Heart right ventricle (tissue), 16 donors: ENCODE measurements around the gene ITGBL1. TPM values are rescaled to one million over a fixed set of nuclear protein-coding genes. Genes with fewer than 3 reads are reported as not detected.

Source experiments
- ATAC-seq, 8 donors: fragments of 200-7000 bp; cut with Tn5 transposase; one replicate each; pipeline ENCODE4 v1.9.1; 2020; ENCODE audit warnings: mild to moderate bottlenecking in 8 of 8, moderate library complexity in 8 of 8, moderate number of reproducible peaks in 1 of 8
- DNase-seq, 2 donors: peaks; one replicate each; pipeline ENCODE4 v3.0.0-alpha.2; 2020
- H3K27ac ChIP-seq, 10 donors: fragments of 200-600 bp; sonication (generic) in 2 of 10; one replicate each; pipeline versions ENCODE4 v1.5.0 to v1.8.0; 2020 to 2022; ENCODE audit warnings: mild to moderate bottlenecking in 3 of 10
- H3K27me3 ChIP-seq, 7 donors: fragments of 200-600 bp; one replicate each; pipeline ENCODE4 v1.8.0; 2021 to 2022; ENCODE audit warnings: mild to moderate bottlenecking in 2 of 7
- H3K36me3 ChIP-seq, 9 donors: fragments of 200-600 bp; sonication (generic) in 1 of 9; one replicate each; pipeline versions ENCODE4 v1.5.0 to v1.8.0; 2020 to 2022; ENCODE audit warnings: mild to moderate bottlenecking in 2 of 9
- H3K4me1 ChIP-seq, 9 donors: fragments of 200-600 bp; sonication (generic) in 1 of 9; one replicate each; pipeline versions ENCODE4 v1.5.0 to v1.8.0; 2020 to 2022; ENCODE audit warnings: mild to moderate bottlenecking in 4 of 9
- H3K4me3 ChIP-seq, 10 donors: fragments of 200-600 bp; sonication (generic) in 2 of 10; one replicate each; pipeline versions ENCODE4 v1.5.0 to v1.8.0; 2020 to 2022; ENCODE audit warnings: mild to moderate bottlenecking in 7 of 10, moderate library complexity in 2 of 10
- H3K9me3 ChIP-seq, 11 donors: fragments of 200-600 bp in 10 of 11; sonication (generic) in 2 of 11; one replicate each; pipeline versions ENCODE4 v1.5.0 to v1.8.0; 2013 to 2022; ENCODE audit warnings: mild to moderate bottlenecking in 2 of 11, control low read depth in 1 of 11, moderate library complexity in 1 of 11
- WGBS, 2 donors: extraction: QIAGEN DNeasy Blood & Tissue Kit; methylation state at CpG; one replicate each; pipeline ENCODE4 v1.1.7; 2013; ENCODE audit warnings: inconsistent platforms in 1 of 2; 5-methylcytosine and 5-hydroxymethylcytosine counted together
- intact Hi-C, 10 donors: fragments of 100-400 bp; cut with DNase I; formaldehyde crosslinking; loops; one replicate each; pipeline versions ENCODE4 v1.11.1 to v1.14.2; 2022
- polyA plus RNA-seq, 2 donors: library from polyadenylated mRNA; stranded (reverse); fragments of 200-250 nt; gene quantifications; one replicate each; pipeline ENCODE4 v1.2.3, GENCODE V29; 2013
- total RNA-seq, 10 donors: library from RNA; stranded (reverse); fragmentation: NEBNext Ultra II Directional in 3 of 10; extraction: Animal tissue kit (Norgen Biotek cat#: 25700) in 3 of 10; gene quantifications; one replicate each; pipeline versions ENCODE4 v1.2.1 to v1.2.4, GENCODE V29; 2021 to 2023
- TF ChIP-seq, protein P1 (sequence below), 9 donors: fragments of 200-600 bp; sonication (generic) in 2 of 9; IDR thresholded peaks; one replicate each; pipeline versions ENCODE4 v1.5.0 to v1.8.0; 2021 to 2022; ENCODE audit warnings: antibody characterized with exemption in 9 of 9, mild to moderate bottlenecking in 5 of 9, moderate library complexity in 1 of 9
- donor health status: Arrhythmogenic right ventricular cardiomyopathy.
- donor health status: ischemic (EF 13 %, LVEDD 7.1; RV severe dilation, severe dysfunction).
- donor health status: healthy with polysubstance abuse.
- donor health status: DM: no; HTN: yes; CAD: no.
- donor health status: DM: no; HTN: no; CAD: no.
- donor health status: ischemic (EF 25% LVEDD 6.9; RV normal size, moderate dysfunction).
- donor health status: ischemic (EF 25% LVEDD 5.7; RV mildly dilated, moderate dysfunction).
- donor health status: healthy.
- donor health status: DM: yes; HTN: yes; CAD: no.
- donor health status: Ischemic cardiomyopathy.
- donor health status: ischemic (EF 35%, LVEDD 5.7; RV mildly dilated, moderate dysfunction).
- donor health status: nonischemic (EF 11% LVEDD 7.7; RV severe dilation, severe dysfunction).
- donor health status: DM: yes; HTN: yes; CAD: no.
- donor health status: PGD.
- donor health status: ischemic (EF 29% LVEDD 5.4; RV normal size, mild dysfunction).
- donor health status: nonischemic (EF 23%, LVEDD 6.1; RV moderate dilation, normal function).

The ITGBL1 gene
- total and polyA plus RNA-seq, 12 donors: 0.78 to 11.9 (median 4.3) TPM

DNA sequence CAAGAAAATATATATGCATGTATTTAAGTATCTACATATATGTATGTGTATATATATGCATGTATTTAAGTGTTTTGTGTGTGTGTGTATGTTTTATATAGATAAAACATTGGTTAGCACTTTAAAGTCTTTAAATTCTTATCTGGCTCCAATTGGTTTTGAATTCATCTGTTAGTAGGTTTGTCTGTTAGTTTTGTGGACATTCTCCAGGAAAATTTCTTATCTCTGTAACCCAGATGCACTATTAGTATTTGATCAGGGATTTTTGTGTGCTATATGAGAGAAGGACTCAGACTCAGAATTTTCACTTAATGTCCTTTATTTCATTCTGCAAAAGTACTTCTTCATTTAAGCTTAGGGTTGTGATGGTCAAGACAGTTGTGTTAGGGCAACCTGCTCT, 103.1 kb downstream of the ITGBL1 start:
- Histone ChIP-seq H3K4me3 (no peak overlapping the region), H3K27me3 (no peaks in the 10 kb centered on the region), H3K36me3 (no peaks in the 10 kb centered on the region), H3K9me3 (no peaks in the 10 kb centered on the region), H3K4me1 (no peaks in the 10 kb centered on the region), H3K27ac (no peak overlapping the region)
- DNase-seq (no peak), ATAC-seq (no peak)
- TF ChIP-seq, protein P1, sequence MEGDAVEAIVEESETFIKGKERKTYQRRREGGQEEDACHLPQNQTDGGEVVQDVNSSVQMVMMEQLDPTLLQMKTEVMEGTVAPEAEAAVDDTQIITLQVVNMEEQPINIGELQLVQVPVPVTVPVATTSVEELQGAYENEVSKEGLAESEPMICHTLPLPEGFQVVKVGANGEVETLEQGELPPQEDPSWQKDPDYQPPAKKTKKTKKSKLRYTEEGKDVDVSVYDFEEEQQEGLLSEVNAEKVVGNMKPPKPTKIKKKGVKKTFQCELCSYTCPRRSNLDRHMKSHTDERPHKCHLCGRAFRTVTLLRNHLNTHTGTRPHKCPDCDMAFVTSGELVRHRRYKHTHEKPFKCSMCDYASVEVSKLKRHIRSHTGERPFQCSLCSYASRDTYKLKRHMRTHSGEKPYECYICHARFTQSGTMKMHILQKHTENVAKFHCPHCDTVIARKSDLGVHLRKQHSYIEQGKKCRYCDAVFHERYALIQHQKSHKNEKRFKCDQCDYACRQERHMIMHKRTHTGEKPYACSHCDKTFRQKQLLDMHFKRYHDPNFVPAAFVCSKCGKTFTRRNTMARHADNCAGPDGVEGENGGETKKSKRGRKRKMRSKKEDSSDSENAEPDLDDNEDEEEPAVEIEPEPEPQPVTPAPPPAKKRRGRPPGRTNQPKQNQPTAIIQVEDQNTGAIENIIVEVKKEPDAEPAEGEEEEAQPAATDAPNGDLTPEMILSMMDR (IDR thresholded peaks at IDR 0.05): no peak
- intact Hi-C loops: no loop called here

DNA sequence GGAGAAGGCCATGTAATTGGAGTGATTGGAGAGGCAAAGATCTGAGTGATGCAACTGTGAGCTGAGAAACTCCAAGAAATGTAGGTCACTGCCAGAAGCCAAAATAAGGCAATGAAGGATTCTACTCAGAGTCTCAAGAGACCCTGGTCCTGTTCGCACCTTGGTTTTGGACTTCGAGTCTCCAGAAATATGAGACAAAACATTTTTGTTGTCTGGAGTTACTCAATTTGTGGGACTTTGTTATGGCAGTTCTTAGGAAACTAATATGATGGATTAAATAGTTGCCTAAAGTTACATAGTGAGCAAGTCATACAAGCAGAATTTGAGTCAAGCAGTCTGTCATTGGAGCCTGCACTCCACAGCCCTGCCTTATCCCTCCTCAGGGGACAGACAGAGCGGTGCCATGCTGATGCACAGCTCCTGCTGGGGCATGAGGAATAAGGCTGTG, 104.2 kb downstream of the ITGBL1 start:
- H3K27ac ChIP-seq: no peak overlapping the region
- DNase-seq: no peak

DNA sequence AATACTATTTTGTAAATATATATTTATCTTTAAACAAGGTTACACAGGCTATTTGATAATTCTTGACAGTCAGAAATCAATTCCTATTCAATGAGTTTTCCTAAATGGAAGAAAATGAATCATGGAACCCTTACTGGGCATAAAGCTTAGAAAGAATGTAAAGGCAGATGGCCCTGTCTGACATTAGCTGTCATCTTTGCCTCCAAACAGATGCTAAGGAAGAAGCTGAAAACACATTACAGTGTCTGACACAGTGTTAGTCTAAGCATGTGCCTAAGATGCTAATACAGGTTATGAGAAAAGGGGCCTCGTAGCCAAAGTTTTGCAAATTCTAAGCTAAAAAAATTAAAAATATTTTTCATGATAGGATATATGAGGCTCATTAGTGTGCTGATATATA, 112.8 kb downstream of the ITGBL1 start:
- ATAC-seq (no peak), DNase-seq (no peak)
- Histone ChIP-seq H3K27ac (no peak overlapping the region), H3K27me3 (no peaks in the 10 kb centered on the region), H3K36me3 (no peaks in the 10 kb centered on the region), H3K9me3 (no peaks in the 10 kb centered on the region), H3K4me1 (no peaks in the 10 kb centered on the region), H3K4me3 (no peak overlapping the region)
- WGBS, 2 donors: 75 to 78% methylated on average over 1 of the region's 1 CpG
- intact Hi-C loops: no loop called here
- TF ChIP-seq, protein P1 (IDR thresholded peaks at IDR 0.05): no peak

More for the DNA sequence above, 104.2 kb downstream of the ITGBL1 start:
- TF ChIP-seq, protein P1 (IDR thresholded peaks at IDR 0.05): no peak
- intact Hi-C loops: no loop called here
- no peaks in the 10 kb centered on the region for H3K4me1 ChIP-seq
- H3K27me3 ChIP-seq: no peaks in the 10 kb centered on the region
- no peaks in the 10 kb centered on the region for H3K9me3 ChIP-seq
- ATAC-seq: peak in 3 of 8 donors; percentile 12 to 73 (median 20)
- no peak overlapping the region for H3K4me3 ChIP-seq
- WGBS, 2 donors: 76 to 87% methylated on average over 3 of the region's 3 CpGs
- H3K36me3 ChIP-seq: no peaks in the 10 kb centered on the region

DNA sequence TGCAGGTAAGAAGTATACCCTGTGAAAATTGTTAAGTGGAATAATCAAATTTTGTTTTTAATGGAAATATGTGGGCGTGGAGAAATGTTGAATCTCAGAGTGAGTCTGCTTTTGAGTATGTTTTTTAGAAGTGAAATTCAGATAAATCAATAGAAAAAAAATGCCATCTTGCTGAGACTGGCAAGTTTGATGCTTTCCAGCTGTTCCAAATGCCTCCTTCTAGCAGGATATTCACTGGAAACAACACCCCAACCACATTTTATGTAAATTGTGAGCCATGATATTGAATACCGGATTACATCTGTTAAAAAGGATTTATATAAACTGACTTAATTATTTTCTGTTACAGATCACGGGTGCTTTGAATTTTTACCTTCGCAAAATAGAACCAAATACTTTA, 115.4 kb downstream of the ITGBL1 start:
- Histone ChIP-seq H3K27ac (no peak overlapping the region), H3K9me3 (no peaks in the 10 kb centered on the region), H3K4me3 (no peak overlapping the region), H3K27me3 (no peaks in the 10 kb centered on the region), H3K4me1 (no peaks in the 10 kb centered on the region), H3K36me3 (no peaks in the 10 kb centered on the region)
- WGBS, 2 donors: 78 to 79% methylated on average over 4 of the region's 4 CpGs
- intact Hi-C loops: no loop called here
- ATAC-seq: no peak
- DNase-seq: no peak
- TF ChIP-seq, protein P1 (IDR thresholded peaks at IDR 0.05): no peak
